Measurements from ENCODE around the gene PDSS1. TPM values are rescaled to one million over a fixed set of nuclear protein-coding genes. Genes with fewer than 3 reads are reported as not detected.
A peak's percentile ranks its signal among the peaks of the same experiment; 100 is the strongest.

The PDSS1 gene
- polyA plus RNA-seq, 1 donor (not counting 4 experiments of a cell fraction or from before 2014, with no cell fraction given), result 36.6 TPM

DNA sequence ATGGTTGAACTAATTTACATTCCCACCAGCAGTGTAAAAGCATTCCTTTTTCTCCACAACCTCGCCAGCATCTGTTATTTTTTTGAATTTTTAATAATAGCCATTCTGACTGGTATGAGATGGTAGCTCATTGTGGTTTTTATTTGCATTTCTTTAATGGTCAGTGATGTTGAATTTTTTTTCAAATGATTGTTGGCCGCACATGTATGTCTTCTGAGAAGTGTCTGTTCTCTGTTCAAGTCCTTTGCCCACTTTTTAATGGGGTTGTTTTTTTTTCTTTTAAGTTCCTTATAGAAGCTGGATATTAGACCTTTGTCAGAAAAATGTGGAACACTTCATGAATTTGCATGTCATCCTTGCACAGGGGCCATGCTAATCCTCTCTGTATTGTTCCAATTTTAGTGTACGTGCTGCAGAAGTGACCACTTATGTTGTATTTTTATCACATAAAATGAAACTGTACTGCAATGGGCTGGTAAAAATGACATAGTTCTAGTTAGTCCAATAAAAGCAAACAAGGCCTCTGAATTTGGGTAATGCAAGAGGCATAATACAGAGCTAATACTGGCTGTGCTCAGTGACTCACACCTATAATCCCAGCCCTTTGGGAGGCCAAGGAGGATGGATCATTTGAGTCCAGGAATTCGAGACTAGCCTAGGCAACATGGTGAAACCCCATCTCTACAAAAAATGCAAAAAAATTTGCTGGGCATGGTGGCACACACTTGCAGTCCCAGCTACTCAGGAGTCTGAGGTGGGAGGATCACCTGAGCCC, 92.9 kb downstream of the PDSS1 start:
- no peak overlapping the region for H3K27ac ChIP-seq (ENCODE audit: control insufficient read depth, insufficient read depth, low read length)
- TF ChIP-seq EZH2 (IDR thresholded peaks at IDR 0.05; ENCODE audit: low read length), result no peak
- TF ChIP-seq, protein P1, sequence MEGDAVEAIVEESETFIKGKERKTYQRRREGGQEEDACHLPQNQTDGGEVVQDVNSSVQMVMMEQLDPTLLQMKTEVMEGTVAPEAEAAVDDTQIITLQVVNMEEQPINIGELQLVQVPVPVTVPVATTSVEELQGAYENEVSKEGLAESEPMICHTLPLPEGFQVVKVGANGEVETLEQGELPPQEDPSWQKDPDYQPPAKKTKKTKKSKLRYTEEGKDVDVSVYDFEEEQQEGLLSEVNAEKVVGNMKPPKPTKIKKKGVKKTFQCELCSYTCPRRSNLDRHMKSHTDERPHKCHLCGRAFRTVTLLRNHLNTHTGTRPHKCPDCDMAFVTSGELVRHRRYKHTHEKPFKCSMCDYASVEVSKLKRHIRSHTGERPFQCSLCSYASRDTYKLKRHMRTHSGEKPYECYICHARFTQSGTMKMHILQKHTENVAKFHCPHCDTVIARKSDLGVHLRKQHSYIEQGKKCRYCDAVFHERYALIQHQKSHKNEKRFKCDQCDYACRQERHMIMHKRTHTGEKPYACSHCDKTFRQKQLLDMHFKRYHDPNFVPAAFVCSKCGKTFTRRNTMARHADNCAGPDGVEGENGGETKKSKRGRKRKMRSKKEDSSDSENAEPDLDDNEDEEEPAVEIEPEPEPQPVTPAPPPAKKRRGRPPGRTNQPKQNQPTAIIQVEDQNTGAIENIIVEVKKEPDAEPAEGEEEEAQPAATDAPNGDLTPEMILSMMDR (optimal IDR thresholded peaks at IDR 0.05 in 1 of 3, IDR thresholded peaks at IDR 0.05 in 1 of 3, conservative IDR thresholded peaks at IDR 0.05 in 1 of 3; ENCODE audit: extremely low read depth in 1 of 3, insufficient read depth in 2 of 3, low read length in 3 of 3), result no peak
- no peak overlapping the region for H3K9ac ChIP-seq (ENCODE audit: control insufficient read depth, extremely low read depth, insufficient read depth, low read length)
- dilution Hi-C loops (cut with MboI; ENCODE audit: extremely low pct_ligation_motif_present, low sequenced_read_pairs), result no loop called here
- no peaks in the 10 kb centered on the region for H3K9me1 ChIP-seq (ENCODE audit: control insufficient read depth, extremely low read depth, insufficient read depth, low read length)
- peaks cover 10% of the 10 kb centered on the region for H3K4me1 ChIP-seq (ENCODE audit: control insufficient read depth, extremely low read depth, insufficient read depth, low read length)
- H3K27me3 ChIP-seq (ENCODE audit: control insufficient read depth, extremely low read depth, insufficient read depth, low read length), result no peaks in the 10 kb centered on the region
- no peak overlapping the region for H2AFZ ChIP-seq (ENCODE audit: control insufficient read depth, low read length)
- DNase-seq (ENCODE audit: low read depth, low spot score), result no peak
- no peak overlapping the region for H3K4me2 ChIP-seq (ENCODE audit: control insufficient read depth, extremely low read depth, insufficient read depth, low read depth, low read length)
- H3K4me3 ChIP-seq (ENCODE audit: control insufficient read depth in 2 of 3, extremely low read depth in 1 of 3, insufficient read depth in 2 of 3, low read depth in 1 of 3, low read length in 3 of 3), result no peak overlapping the region
- no peaks in the 10 kb centered on the region for H3K36me3 ChIP-seq (ENCODE audit: control insufficient read depth in 2 of 2, extremely low read depth in 1 of 2, insufficient read depth in 2 of 2, low read length in 2 of 2)
- no peak for FAIRE-seq
- H3K79me2 ChIP-seq (ENCODE audit: control insufficient read depth, insufficient read depth, low read length), result peaks cover 77% of the 10 kb centered on the region
- H3K9me3 ChIP-seq (ENCODE audit: control insufficient read depth, low read depth, low read length), result no peaks in the 10 kb centered on the region
- no peaks in the 10 kb centered on the region for H4K20me1 ChIP-seq (ENCODE audit: control insufficient read depth, extremely low read depth, insufficient read depth, low read length)

DNA sequence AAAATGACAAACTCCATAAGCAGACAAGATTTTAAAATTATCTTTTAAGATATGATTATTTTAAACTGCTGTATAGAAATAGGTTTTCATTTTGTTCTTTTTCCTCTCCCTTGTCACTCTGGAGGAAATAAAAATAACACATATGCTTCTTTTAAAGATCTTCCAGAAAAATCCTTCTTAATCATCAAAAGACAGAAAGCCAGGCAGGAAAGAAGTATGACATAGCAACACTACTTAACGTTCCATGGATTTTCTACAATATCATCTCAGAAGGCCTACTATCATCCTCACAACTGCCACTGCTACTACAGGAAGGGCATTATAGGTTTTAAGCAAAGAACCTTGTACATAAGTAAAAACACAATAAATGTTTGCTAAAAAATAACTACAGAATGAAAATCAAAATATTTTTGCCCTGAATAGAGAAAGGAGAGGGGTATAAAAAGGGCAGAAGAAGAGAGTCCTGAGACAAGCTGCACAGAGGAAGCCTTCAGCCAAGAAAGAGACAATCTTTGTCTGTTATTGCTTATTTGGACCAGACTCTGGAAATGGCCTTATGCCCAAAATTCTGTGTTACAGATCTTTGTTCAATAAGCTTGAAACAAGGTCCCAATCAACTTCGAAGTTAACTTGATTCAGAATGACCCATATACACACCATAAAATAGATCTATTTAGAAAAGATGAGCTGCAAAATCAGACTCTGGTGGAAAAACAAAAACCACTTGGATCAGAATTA, 95.4 kb downstream of the PDSS1 start:
- H4K20me1 ChIP-seq (ENCODE audit: control insufficient read depth, extremely low read depth, insufficient read depth, low read length), result no peaks in the 10 kb centered on the region
- dilution Hi-C loops (cut with MboI; ENCODE audit: extremely low pct_ligation_motif_present, low sequenced_read_pairs), result no loop called here
- no peak overlapping the region for H2AFZ ChIP-seq (ENCODE audit: control insufficient read depth, low read length)
- no peaks in the 10 kb centered on the region for H3K9me1 ChIP-seq (ENCODE audit: control insufficient read depth, extremely low read depth, insufficient read depth, low read length)
- H3K9ac ChIP-seq (ENCODE audit: control insufficient read depth, extremely low read depth, insufficient read depth, low read length), result no peak overlapping the region
- H3K4me1 ChIP-seq (ENCODE audit: control insufficient read depth, extremely low read depth, insufficient read depth, low read length), result peaks cover 5% of the 10 kb centered on the region
- H3K27me3 ChIP-seq (ENCODE audit: control insufficient read depth, extremely low read depth, insufficient read depth, low read length), result no peaks in the 10 kb centered on the region
- H3K4me2 ChIP-seq (ENCODE audit: control insufficient read depth, extremely low read depth, insufficient read depth, low read depth, low read length), result no peak overlapping the region
- FAIRE-seq, result peak; percentile 61
- H3K27ac ChIP-seq (ENCODE audit: control insufficient read depth, insufficient read depth, low read length), result no peak overlapping the region
- no peak for DNase-seq (ENCODE audit: low read depth, low spot score)
- H3K9me3 ChIP-seq (ENCODE audit: control insufficient read depth, low read depth, low read length), result no peaks in the 10 kb centered on the region
- H3K79me2 ChIP-seq (ENCODE audit: control insufficient read depth, insufficient read depth, low read length), result peaks cover 85% of the 10 kb centered on the region
- H3K4me3 ChIP-seq (ENCODE audit: control insufficient read depth in 2 of 3, extremely low read depth in 1 of 3, insufficient read depth in 2 of 3, low read depth in 1 of 3, low read length in 3 of 3), result no peak overlapping the region
- TF ChIP-seq, protein P1 (optimal IDR thresholded peaks at IDR 0.05 in 1 of 3, IDR thresholded peaks at IDR 0.05 in 1 of 3, conservative IDR thresholded peaks at IDR 0.05 in 1 of 3; ENCODE audit: extremely low read depth in 1 of 3, insufficient read depth in 2 of 3, low read length in 3 of 3), result no peak
- no peak for TF ChIP-seq EZH2 (IDR thresholded peaks at IDR 0.05; ENCODE audit: low read length)
- H3K36me3 ChIP-seq (ENCODE audit: control insufficient read depth in 2 of 2, extremely low read depth in 1 of 2, insufficient read depth in 2 of 2, low read length in 2 of 2), result no peaks in the 10 kb centered on the region

Small RNA genes lying within 50 kb of the gene (small RNA-seq; reads per million reads assigned to genes)
- gene RF00191 (ENCODE audit: insufficient read length in 3 of 3, low read depth in 3 of 3, low replicate concordance in 1 of 3), result 0 reads per million in 3 experiments
- gene RNU6-946P (ENCODE audit: insufficient read length in 3 of 3, low read depth in 3 of 3, low replicate concordance in 1 of 3), result 0 reads per million in 3 experiments

Other genes starting within 250 kb of the PDSS1 start
- gene ABI1, start 163.3 kb downstream of the PDSS1 start, polyA plus RNA-seq, result 56.3 to 78.9 TPM (median 78.0 TPM) in 3 replicates